Activated T-cell treated with anti-CD3 and anti-CD28 coated beads, Interleukin-2, amount 50 U/mL, for 4 hours (primary cell): ENCODE data around the gene ABCB10. TPM values are rescaled to one million over a fixed set of nuclear protein-coding genes. Genes with fewer than 3 reads are reported as not detected.
"Not testable (repeated sequence)": the region's sequence is repeated elsewhere in the genome, so short reads cannot be mapped to it uniquely, and the experiment has no call there.

Experiments
- ATAC-seq, 2 donors: fragments of 200-7000 bp; cut with Tn5 transposase; one replicate each; pipeline ENCODE4 v1.10.0; 2021
- DNase-seq: peaks from one replicate; pipeline ENCODE4 v3.0.0-alpha.2; 2020
- H3K27me3 Mint-ChIP-seq: one replicate; pipeline ENCODE4 v1.8.0; 2021; ENCODE audit warnings: low read depth, mixed read lengths
- H3K36me3 Mint-ChIP-seq: one replicate; pipeline ENCODE4 v1.8.0; 2022; ENCODE audit warnings: mixed read lengths; ENCODE audit not compliant: insufficient read depth
- H3K4me1 Mint-ChIP-seq: one replicate; pipeline ENCODE4 v1.8.0; 2021; ENCODE audit warnings: low read depth, mixed read lengths
- H3K4me3 Mint-ChIP-seq: one replicate; pipeline ENCODE4 v1.8.0; 2021; ENCODE audit warnings: mild to moderate bottlenecking, moderate library complexity, mixed read lengths
- H3K9me3 Mint-ChIP-seq: one replicate; pipeline ENCODE4 v1.8.0; 2021; ENCODE audit warnings: mixed read lengths
- total RNA-seq, 3 donors: library from RNA; stranded (reverse); gene quantifications; one replicate each; pipeline ENCODE4 v1.2.1, GENCODE V29; 2021

Gene ABCB10
- total RNA-seq, 3 donors from 2014 or later: 16.4 to 19.1 (median 16.7) TPM

DNA sequence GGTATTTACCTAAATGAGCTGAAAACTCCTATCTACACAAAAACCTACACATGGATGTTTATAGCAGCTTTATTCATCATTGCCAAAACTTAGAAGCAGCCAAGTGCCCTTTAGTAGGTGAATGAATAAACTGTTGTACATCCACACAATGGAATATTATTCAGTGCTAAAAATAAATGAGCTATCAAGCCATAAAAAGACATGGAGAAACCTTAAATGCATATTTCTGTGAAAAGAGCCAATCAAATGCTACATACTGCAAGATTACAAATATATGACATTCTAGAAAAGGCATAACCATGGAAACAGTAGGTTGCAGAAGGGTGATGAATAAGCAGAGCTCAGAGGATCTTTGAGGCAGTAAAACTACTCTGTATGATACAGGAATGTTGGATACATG, 23.3 kb downstream of the ABCB10 start:
- DNase-seq: no peak
- ATAC-seq: no peak
- Mint-ChIP-seq H3K4me1 (no peaks in the 10 kb centered on the region), H3K9me3 (no peaks in the 10 kb centered on the region), H3K36me3 (peaks cover 44% of the 10 kb centered on the region), H3K27me3 (no peaks in the 10 kb centered on the region), H3K4me3 (no peak overlapping the region)

- no peak for DNase-seq
- Mint-ChIP-seq H3K36me3 (peaks cover 37% of the 10 kb centered on the region), H3K9me3 (no peaks in the 10 kb centered on the region), H3K4me1 (no peaks in the 10 kb centered on the region), H3K4me3 (no peak overlapping the region), H3K27me3 (no peaks in the 10 kb centered on the region)
- ATAC-seq: no peak
Observed at GRCh38 chr1:229531326-229531725, 27.2 kb downstream of the ABCB10 start.

- Mint-ChIP-seq H3K4me3 (no peak overlapping the region), H3K27me3 (no peaks in the 10 kb centered on the region), H3K4me1 (no peaks in the 10 kb centered on the region), H3K9me3 (no peaks in the 10 kb centered on the region), H3K36me3 (peaks cover 42% of the 10 kb centered on the region)
- no peak for ATAC-seq
- no peak for DNase-seq
Observed at GRCh38 chr1:229529639-229530038, 28.9 kb downstream of the ABCB10 start.

DNA sequence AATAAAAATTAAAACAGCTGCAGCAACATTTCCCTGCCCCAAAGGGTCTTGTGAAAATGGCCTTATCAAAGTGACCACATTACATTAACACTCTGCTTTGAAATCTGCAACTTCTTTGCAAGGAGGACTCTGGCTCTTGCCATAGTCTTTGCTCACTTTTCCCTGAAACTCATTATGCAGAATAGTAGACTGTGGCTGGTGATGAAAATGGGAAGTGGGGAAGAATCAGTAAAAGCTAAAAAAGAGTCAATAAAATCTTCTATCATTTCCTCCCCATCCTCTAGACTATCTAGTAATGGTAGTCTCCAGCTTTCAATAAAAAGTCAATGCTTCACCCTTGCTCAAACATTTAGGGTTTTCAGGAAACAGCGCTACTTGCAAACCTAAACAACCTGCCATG, 31.8 kb downstream of the ABCB10 start:
- DNase-seq (no peak), ATAC-seq (no peak)
- no peak overlapping the region for H3K4me3 Mint-ChIP-seq

GRCh38 chr1:229523052-229523451, 35.5 kb downstream of the ABCB10 start:
- no peaks in the 10 kb centered on the region for H3K9me3 Mint-ChIP-seq
- no peak for ATAC-seq
- H3K36me3 Mint-ChIP-seq: peaks cover 24% of the 10 kb centered on the region

More for the DNA sequence above, 31.8 kb downstream of the ABCB10 start:
- Mint-ChIP-seq H3K4me1 (no peaks in the 10 kb centered on the region), H3K9me3 (no peaks in the 10 kb centered on the region), H3K36me3 (peaks cover 36% of the 10 kb centered on the region), H3K27me3 (no peaks in the 10 kb centered on the region)

GRCh38 chr1:229514578-229515275, 43.8 kb downstream of the ABCB10 start:
- H3K9me3 Mint-ChIP-seq: no peaks in the 10 kb centered on the region
- peak; percentile 92 for ATAC-seq
- no peak overlapping the region for H3K4me3 Mint-ChIP-seq

More at GRCh38 chr1:229523052-229523451, 35.5 kb downstream of the ABCB10 start:
- no peak for DNase-seq
- no peaks in the 10 kb centered on the region for H3K4me1 Mint-ChIP-seq
- H3K4me3 Mint-ChIP-seq: no peak overlapping the region
- no peaks in the 10 kb centered on the region for H3K27me3 Mint-ChIP-seq

GRCh38 chr1:229511625-229512024, 46.9 kb downstream of the ABCB10 start:
- H3K27me3 Mint-ChIP-seq, H3K9me3 Mint-ChIP-seq, H3K36me3 Mint-ChIP-seq, DNase-seq, H3K4me3 Mint-ChIP-seq, ATAC-seq: not testable (repeated sequence)
- peaks cover 28% of the 10 kb centered on the region for H3K4me1 Mint-ChIP-seq

More at GRCh38 chr1:229514578-229515275, 43.8 kb downstream of the ABCB10 start:
- Mint-ChIP-seq H3K4me1 (peaks cover 6% of the 10 kb centered on the region), H3K27me3 (no peaks in the 10 kb centered on the region), H3K36me3 (peaks cover 6% of the 10 kb centered on the region)
- peak; percentile 55 for DNase-seq

DNA sequence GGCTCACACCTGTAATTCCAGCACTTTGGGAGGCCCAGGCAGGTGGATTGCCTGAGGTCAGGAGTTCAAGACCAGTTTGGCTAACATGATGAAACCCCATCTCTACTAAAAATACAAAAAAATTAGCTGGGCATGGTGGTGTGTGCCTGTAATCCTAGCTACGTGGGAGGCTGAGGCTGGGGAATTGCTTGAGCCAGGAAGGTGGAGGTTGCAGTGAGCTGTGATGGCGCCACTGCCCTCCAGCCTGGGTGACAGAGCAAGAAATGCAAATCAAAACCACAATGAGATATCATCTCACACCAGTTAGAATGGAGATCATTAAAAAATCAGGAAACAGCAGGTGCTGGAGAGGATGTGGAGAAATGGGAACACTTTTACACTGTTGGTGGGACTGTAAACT, 47.3 kb downstream of the ABCB10 start:
- H3K36me3 Mint-ChIP-seq, H3K9me3 Mint-ChIP-seq, ATAC-seq, DNase-seq, H3K27me3 Mint-ChIP-seq, H3K4me3 Mint-ChIP-seq: not testable (repeated sequence)
- H3K4me1 Mint-ChIP-seq: peaks cover 30% of the 10 kb centered on the region

DNA sequence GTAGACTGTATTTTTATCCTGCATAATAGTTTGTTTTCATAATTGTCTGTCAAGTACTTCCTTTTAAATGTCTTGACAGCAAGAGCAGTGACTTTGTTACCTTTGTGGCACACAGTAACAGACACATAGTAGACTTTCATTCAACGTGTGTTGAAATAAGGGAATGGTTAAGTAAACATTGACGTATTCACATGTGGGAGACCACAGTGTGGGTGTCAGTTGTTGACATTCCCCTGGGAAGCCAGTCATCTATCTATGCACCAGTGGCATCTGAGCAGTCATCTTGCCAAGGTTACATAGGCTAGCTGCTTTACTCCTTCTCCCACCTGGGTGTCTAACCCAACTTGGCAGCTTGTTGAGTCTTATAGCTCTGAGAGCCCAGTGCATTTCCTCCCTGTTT, 48.9 kb downstream of the ABCB10 start:
- H3K9me3 Mint-ChIP-seq: no peaks in the 10 kb centered on the region
- DNase-seq (no peak), ATAC-seq (no peak)
- peak overlapping the region; percentile 93 for H3K4me3 Mint-ChIP-seq
- H3K4me1 Mint-ChIP-seq: peaks cover 30% of the 10 kb centered on the region
- H3K27me3 Mint-ChIP-seq: no peaks in the 10 kb centered on the region
- H3K36me3 Mint-ChIP-seq: peaks cover 1% of the 10 kb centered on the region

DNA sequence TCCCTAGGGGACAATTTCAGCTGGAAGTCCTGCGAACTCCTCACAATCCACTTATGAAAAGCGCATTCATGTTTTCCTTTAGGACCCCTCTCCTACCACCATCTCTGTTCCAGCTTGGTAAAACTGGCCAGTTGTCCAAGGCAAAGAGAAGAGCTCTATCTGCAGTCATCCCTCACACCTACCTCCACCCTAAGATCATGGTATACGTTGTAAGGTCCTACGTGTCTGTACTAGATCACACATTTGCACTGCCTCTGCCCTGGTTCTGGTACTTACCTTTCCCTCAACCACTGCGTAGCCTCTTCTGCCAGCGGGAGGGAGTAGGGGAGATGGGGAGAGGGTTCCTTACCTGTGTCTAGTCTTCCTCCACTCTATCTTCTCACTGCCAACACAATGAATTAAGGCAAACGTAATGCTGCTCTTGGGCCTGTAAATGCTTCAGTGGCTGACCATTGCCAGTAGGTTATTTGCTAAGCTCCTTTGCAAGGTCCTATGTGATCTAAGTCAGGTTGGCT, 49.6 kb downstream of the ABCB10 start:
- Mint-ChIP-seq H3K27me3 (no peaks in the 10 kb centered on the region), H3K36me3 (peaks cover 6% of the 10 kb centered on the region), H3K4me1 (peaks cover 28% of the 10 kb centered on the region), H3K4me3 (peak overlapping the region; percentile 93), H3K9me3 (no peaks in the 10 kb centered on the region)
- ATAC-seq (no peak), DNase-seq (no peak)

- peaks cover 8% of the 10 kb centered on the region for H3K36me3 Mint-ChIP-seq
- no peaks in the 10 kb centered on the region for H3K27me3 Mint-ChIP-seq
- H3K9me3 Mint-ChIP-seq: no peaks in the 10 kb centered on the region
- peaks cover 28% of the 10 kb centered on the region for H3K4me1 Mint-ChIP-seq
- DNase-seq: peak; percentile 99
- ATAC-seq: peak; percentile 98
- peak within 1 kb of the TSS; percentile 93 for H3K4me3 Mint-ChIP-seq
Observed at GRCh38 chr1:229507951-229508822, 50.3 kb downstream of the ABCB10 start, which contains the start of gene NUP133. NUP133 (minus strand) TSS chr1:229508341; CDS start chr1:229508249, 92 bp downstream.

- Mint-ChIP-seq H3K4me1 (peaks cover 28% of the 10 kb centered on the region), H3K36me3 (peaks cover 8% of the 10 kb centered on the region), H3K9me3 (no peaks in the 10 kb centered on the region), H3K27me3 (no peaks in the 10 kb centered on the region), H3K4me3 (peak overlapping the region; percentile 93)
- DNase-seq (no peak), ATAC-seq (no peak)
Observed at GRCh38 chr1:229507502-229507901, 51.0 kb downstream of the ABCB10 start.

DNA sequence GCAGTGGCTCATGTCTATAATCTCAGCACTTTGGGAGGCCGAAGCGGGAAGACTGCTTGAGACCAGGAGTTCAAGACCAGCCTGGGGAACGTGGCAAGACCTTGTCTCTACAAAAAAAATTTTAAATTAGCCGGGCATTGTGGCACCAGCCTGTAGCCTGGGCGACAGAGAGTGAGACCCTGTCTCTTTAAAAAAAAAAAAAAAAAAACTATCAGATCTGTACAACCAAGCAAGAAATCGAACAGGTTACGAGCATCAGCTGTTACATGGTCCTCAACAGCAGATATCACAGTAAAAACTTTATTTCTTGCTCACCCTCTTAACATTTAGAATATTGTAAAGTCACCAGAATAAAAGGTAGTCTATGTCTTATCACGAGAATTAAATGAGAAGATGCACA, 51.9 kb downstream of the ABCB10 start:
- Mint-ChIP-seq H3K27me3 (no peaks in the 10 kb centered on the region), H3K36me3 (peaks cover 8% of the 10 kb centered on the region), H3K4me1 (peaks cover 28% of the 10 kb centered on the region), H3K4me3 (peak overlapping the region; percentile 93), H3K9me3 (no peaks in the 10 kb centered on the region)
- no peak for DNase-seq
- no peak for ATAC-seq

DNA sequence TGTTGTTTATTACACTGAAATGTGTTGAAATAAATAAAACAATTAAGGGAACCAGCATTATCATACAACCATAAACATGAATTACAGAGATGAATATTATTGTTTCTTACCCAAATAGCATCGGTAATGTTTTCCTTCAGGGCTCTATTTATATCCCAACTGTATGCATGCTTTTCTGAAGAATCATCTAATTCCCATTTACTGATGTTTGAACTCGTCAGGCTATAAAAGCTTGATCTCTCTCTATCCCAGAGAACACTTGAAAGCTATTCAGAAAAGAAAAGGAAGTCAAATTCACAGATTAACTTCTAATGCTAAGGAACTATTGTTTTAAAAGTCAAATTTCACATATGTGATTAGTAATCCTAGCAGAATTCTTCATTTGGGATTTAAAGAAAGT, 62.7 kb downstream of the ABCB10 start:
- H3K27me3 Mint-ChIP-seq: no peaks in the 10 kb centered on the region

More for the DNA sequence above, 62.7 kb downstream of the ABCB10 start:
- Mint-ChIP-seq H3K4me3 (no peak overlapping the region), H3K4me1 (no peaks in the 10 kb centered on the region), H3K9me3 (no peaks in the 10 kb centered on the region), H3K36me3 (peaks cover 47% of the 10 kb centered on the region)
- ATAC-seq (no peak), DNase-seq (no peak)
